ENCODE measurements around the gene APOL4.
"Not testable (repeated sequence)": the region's sequence is repeated elsewhere in the genome, so short reads cannot be mapped to it uniquely, and the experiment has no call there.

Gene APOL4

DNA sequence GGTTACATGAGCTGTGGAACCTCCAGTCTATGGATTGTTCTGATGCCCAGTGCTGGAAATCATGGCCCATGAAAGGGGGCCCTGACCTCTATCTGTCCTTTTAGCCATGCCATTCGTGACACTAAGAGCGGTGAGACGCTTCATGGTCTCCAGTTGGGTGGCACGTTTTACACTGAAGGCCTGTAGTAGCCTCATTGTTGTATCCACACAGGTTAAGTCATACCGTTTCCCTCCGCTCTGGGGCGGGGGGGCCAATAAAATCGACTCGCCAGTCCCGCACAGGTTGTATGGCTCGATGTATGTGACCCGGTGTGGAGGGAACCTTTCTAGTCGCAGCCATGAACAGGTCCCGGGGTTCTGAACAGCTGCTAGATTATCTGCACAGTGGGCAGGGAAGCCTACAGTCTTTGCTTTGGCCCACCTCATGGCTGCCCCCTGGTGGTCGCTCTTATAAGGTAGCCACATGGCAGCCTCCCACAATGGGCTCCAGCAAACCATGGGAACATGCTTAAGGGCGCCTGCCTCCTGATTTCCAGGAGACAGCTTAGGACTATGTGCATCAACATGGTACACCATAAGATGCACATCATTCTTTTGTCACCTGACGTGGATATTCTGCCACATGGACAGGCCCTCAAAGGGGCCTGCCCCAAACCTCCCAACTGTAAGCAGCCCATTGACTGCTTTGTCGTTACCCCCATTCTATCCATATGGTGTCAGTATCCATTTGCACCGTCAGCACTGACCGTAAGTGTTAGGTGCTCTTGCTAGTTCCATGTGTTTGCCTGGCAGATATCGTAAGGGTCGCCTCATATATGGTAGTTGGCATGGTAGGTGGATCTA, 21.4 kb downstream of the APOL4 start:
- Histone ChIP-seq H3K27me3 (ENCODE audit: control insufficient read depth in 1 of 2, insufficient read depth in 2 of 2, low read length in 2 of 2) (no peaks in the 10 kb centered on the region), H3K36me3 (ENCODE audit: insufficient read depth, low read length) (no peaks in the 10 kb centered on the region), H3K27ac (ENCODE audit: low read depth, low read length) (no peak overlapping the region), H3K4me3 (ENCODE audit: low read depth in 1 of 2, low read length in 2 of 2) (no peak overlapping the region), H3K9ac (ENCODE audit: low read length) (no peak overlapping the region), H3K9me3 (ENCODE audit: low read length) (no peaks in the 10 kb centered on the region), H3K4me1 (ENCODE audit: insufficient read depth, low read length) (no peaks in the 10 kb centered on the region)

- Histone ChIP-seq H3K9me3 (ENCODE audit: low read length) (no peaks in the 10 kb centered on the region), H3K4me3 (ENCODE audit: low read depth in 1 of 2, low read length in 2 of 2) (no peak overlapping the region), H3K27me3 (ENCODE audit: control insufficient read depth in 1 of 2, insufficient read depth in 2 of 2, low read length in 2 of 2) (no peaks in the 10 kb centered on the region), H3K36me3 (ENCODE audit: insufficient read depth, low read length) (no peaks in the 10 kb centered on the region), H3K27ac (ENCODE audit: low read depth, low read length) (no peak overlapping the region), H3K9ac (ENCODE audit: low read length) (no peak overlapping the region), H3K4me1 (ENCODE audit: insufficient read depth, low read length) (no peaks in the 10 kb centered on the region)
These were observed 24.4 kb downstream of the APOL4 start for GRCh38 chr22:36177160-36177559.

DNA sequence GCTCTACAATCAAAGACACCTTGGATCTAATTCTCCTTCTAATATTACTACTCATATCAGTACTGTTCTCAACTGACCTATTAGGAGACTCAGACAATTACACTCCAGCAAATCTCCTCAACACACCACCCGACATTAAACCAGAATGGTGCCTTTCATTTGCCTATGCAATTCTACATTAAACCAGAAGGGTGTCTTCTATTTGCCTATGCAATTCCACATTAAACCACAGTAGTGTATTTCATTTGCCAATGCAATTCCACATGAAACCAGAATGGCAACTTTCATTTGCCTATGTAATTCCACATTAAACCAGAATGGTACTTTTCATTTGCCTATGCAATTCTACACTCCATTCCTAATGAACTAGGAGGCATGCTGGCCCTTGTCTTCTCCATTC, 25.7 kb downstream of the APOL4 start:
- Histone ChIP-seq H3K9me3 (ENCODE audit: low read length) (no peaks in the 10 kb centered on the region), H3K9ac (ENCODE audit: low read length) (no peak overlapping the region), H3K4me3 (ENCODE audit: low read depth in 1 of 2, low read length in 2 of 2) (no peak overlapping the region), H3K4me1 (ENCODE audit: insufficient read depth, low read length) (no peaks in the 10 kb centered on the region), H3K27me3 (ENCODE audit: control insufficient read depth in 1 of 2, insufficient read depth in 2 of 2, low read length in 2 of 2) (no peaks in the 10 kb centered on the region), H3K36me3 (ENCODE audit: insufficient read depth, low read length) (no peaks in the 10 kb centered on the region), H3K27ac (ENCODE audit: low read depth, low read length) (no peak overlapping the region)

DNA sequence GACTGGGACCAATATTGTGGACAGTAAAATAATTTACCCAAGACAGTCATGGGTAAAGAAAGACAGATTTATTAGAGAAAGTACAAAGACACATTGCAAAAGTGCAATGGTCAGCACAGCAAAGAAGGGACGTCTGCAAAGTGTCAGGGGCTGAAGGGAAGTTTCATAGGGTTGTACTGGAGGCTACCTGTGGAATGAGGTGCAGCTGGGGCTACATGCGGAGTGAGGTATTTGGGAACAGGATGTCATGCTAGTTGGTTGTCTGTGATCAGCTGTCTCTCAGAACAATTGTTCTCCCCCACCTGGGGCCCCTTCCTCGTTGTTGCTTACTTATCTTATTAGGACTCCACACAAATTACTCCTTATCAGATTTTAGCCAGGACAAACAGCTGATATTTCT, 29.7 kb downstream of the APOL4 start:
- no peak overlapping the region for H3K4me3 ChIP-seq (ENCODE audit: low read depth in 1 of 2, low read length in 2 of 2)
- H3K27me3 ChIP-seq (ENCODE audit: control insufficient read depth in 1 of 2, insufficient read depth in 2 of 2, low read length in 2 of 2): no peaks in the 10 kb centered on the region
- H3K4me1 ChIP-seq (ENCODE audit: insufficient read depth, low read length): no peaks in the 10 kb centered on the region
- no peaks in the 10 kb centered on the region for H3K9me3 ChIP-seq (ENCODE audit: low read length)
- no peak overlapping the region for H3K27ac ChIP-seq (ENCODE audit: low read depth, low read length)
- no peak overlapping the region for H3K9ac ChIP-seq (ENCODE audit: low read length)
- no peaks in the 10 kb centered on the region for H3K36me3 ChIP-seq (ENCODE audit: insufficient read depth, low read length)

DNA sequence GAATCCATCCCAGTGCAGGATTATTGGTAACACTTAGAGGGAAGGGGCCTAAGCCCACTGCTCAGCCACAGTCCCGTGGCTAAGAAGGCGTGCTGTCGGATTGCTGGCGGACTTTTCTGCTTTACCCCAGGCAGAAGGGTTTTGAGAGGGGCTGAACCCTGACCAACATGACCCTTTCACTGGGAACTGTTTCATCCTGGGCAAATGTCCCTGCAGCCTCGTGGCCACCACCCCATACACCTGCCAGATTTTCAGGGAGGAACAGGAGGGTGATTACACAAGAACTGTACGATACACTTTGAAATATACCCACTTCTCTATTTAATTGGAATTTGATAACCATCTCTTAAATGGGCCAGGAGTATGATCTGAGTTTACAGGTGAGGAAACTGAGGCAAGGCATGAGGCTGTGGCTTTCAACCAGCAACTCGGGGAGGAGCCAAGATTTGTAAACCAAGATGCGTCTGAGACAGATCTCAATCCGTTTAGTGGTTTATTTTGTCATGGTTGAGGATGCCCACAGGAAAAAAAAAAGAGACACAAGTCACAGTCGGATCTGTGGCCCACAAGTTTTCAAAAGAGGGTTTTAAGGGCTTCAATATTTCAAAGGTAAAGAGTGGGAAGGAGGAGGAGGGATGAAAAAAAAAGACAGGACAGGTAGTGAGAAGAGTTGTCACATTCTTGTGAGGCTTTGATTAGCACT, 34.9 kb downstream of the APOL4 start:
- no peaks in the 10 kb centered on the region for H3K4me1 ChIP-seq (ENCODE audit: insufficient read depth, low read length)
- H3K4me3 ChIP-seq (ENCODE audit: low read depth in 1 of 2, low read length in 2 of 2): no peak overlapping the region
- H3K27ac ChIP-seq (ENCODE audit: low read depth, low read length): no peak overlapping the region
- no peaks in the 10 kb centered on the region for H3K9me3 ChIP-seq (ENCODE audit: low read length)
- no peaks in the 10 kb centered on the region for H3K36me3 ChIP-seq (ENCODE audit: insufficient read depth, low read length)
- H3K9ac ChIP-seq (ENCODE audit: low read length): no peak overlapping the region
- no peaks in the 10 kb centered on the region for H3K27me3 ChIP-seq (ENCODE audit: control insufficient read depth in 1 of 2, insufficient read depth in 2 of 2, low read length in 2 of 2)

DNA sequence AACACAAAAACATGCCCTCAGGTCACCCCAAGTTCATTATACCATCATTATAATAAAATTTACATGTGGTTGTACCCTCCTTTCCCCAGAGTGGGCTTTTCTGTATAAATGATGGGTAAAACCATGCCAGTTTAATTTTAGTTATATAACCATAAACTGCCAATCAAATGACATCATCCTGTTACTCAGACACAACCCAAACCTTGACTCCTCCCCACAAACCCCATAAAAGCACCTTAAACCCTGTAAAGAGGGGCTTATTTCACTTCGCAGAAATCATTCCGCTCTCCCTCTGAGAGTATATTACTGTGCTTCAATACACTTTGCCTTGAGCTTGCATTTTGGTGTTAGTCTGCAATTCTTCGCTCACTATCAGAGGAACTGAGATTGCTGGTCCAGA, 35.5 kb downstream of the APOL4 start:
- H3K9me3 ChIP-seq (ENCODE audit: low read length): no peaks in the 10 kb centered on the region
- H3K27me3 ChIP-seq (ENCODE audit: control insufficient read depth in 1 of 2, insufficient read depth in 2 of 2, low read length in 2 of 2): no peaks in the 10 kb centered on the region
- no peak overlapping the region for H3K4me3 ChIP-seq (ENCODE audit: low read depth in 1 of 2, low read length in 2 of 2)
- peaks cover under 1% of the 10 kb centered on the region for H3K4me1 ChIP-seq (ENCODE audit: insufficient read depth, low read length)
- no peaks in the 10 kb centered on the region for H3K36me3 ChIP-seq (ENCODE audit: insufficient read depth, low read length)
- no peak overlapping the region for H3K9ac ChIP-seq (ENCODE audit: low read length)
- H3K27ac ChIP-seq (ENCODE audit: low read depth, low read length): no peak overlapping the region

- H3K27ac ChIP-seq (ENCODE audit: low read depth, low read length): no peak overlapping the region
- no peaks in the 10 kb centered on the region for H3K27me3 ChIP-seq (ENCODE audit: control insufficient read depth in 1 of 2, insufficient read depth in 2 of 2, low read length in 2 of 2)
These were observed 36.5 kb downstream of the APOL4 start for GRCh38 chr22:36165141-36165540.

DNA sequence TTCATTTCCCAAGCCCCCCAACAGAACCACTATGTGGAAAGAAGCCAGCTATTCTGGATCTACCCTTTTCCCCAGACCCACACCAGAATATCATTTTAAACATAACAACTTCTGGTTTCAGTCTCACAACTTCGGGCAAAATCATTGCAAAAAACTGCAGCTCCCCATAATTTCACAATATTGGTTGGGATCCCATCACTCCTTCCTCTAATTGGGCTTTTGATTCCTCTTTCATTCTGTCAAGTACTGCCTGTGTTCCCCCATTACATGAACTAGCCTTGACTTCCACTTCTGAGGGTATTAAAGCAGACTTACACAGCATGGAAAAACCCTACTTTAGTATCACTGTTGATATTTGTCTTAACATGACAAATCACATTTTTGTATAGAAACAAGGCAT, 37.0 kb downstream of the APOL4 start:
- no peak overlapping the region for H3K9ac ChIP-seq (ENCODE audit: low read length)
- no peaks in the 10 kb centered on the region for H3K9me3 ChIP-seq (ENCODE audit: low read length)
- H3K4me1 ChIP-seq (ENCODE audit: insufficient read depth, low read length): peaks cover 14% of the 10 kb centered on the region
- no peaks in the 10 kb centered on the region for H3K36me3 ChIP-seq (ENCODE audit: insufficient read depth, low read length)
- H3K27ac ChIP-seq (ENCODE audit: low read depth, low read length): no peak overlapping the region
- no peaks in the 10 kb centered on the region for H3K27me3 ChIP-seq (ENCODE audit: control insufficient read depth in 1 of 2, insufficient read depth in 2 of 2, low read length in 2 of 2)
- no peak overlapping the region for H3K4me3 ChIP-seq (ENCODE audit: low read depth in 1 of 2, low read length in 2 of 2)

More at GRCh38 chr22:36165141-36165540, 36.5 kb downstream of the APOL4 start:
- Histone ChIP-seq H3K4me1 (ENCODE audit: insufficient read depth, low read length) (peaks cover 10% of the 10 kb centered on the region), H3K9ac (ENCODE audit: low read length) (no peak overlapping the region), H3K9me3 (ENCODE audit: low read length) (no peaks in the 10 kb centered on the region), H3K36me3 (ENCODE audit: insufficient read depth, low read length) (no peaks in the 10 kb centered on the region), H3K4me3 (ENCODE audit: low read depth in 1 of 2, low read length in 2 of 2) (no peak overlapping the region)

DNA sequence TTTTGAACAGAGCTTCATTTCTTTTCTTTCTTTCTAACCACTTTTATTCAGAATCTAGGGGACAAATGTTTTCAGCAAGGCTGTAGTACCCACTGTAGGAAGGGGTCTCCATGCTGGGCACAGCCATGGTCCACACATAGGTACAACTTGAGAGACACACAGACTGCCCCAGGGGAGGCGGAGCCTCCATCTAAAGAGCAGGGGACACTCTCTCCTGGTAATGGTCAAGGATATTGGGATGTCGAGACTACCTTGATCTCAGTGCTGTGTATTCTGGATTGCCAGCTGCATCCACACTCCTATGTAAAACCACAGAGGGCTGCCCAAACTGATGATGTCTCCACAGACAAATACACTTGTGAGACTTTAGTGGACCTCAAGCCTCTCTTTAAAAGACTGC, 38.1 kb downstream of the APOL4 start:
- Histone ChIP-seq H3K4me1 (ENCODE audit: insufficient read depth, low read length) (peaks cover 20% of the 10 kb centered on the region), H3K9ac (ENCODE audit: low read length) (no peak overlapping the region), H3K4me3 (ENCODE audit: low read depth in 1 of 2, low read length in 2 of 2) (no peak overlapping the region), H3K36me3 (ENCODE audit: insufficient read depth, low read length) (no peaks in the 10 kb centered on the region), H3K27me3 (ENCODE audit: control insufficient read depth in 1 of 2, insufficient read depth in 2 of 2, low read length in 2 of 2) (no peaks in the 10 kb centered on the region), H3K27ac (ENCODE audit: low read depth, low read length) (no peak overlapping the region), H3K9me3 (ENCODE audit: low read length) (no peaks in the 10 kb centered on the region)

DNA sequence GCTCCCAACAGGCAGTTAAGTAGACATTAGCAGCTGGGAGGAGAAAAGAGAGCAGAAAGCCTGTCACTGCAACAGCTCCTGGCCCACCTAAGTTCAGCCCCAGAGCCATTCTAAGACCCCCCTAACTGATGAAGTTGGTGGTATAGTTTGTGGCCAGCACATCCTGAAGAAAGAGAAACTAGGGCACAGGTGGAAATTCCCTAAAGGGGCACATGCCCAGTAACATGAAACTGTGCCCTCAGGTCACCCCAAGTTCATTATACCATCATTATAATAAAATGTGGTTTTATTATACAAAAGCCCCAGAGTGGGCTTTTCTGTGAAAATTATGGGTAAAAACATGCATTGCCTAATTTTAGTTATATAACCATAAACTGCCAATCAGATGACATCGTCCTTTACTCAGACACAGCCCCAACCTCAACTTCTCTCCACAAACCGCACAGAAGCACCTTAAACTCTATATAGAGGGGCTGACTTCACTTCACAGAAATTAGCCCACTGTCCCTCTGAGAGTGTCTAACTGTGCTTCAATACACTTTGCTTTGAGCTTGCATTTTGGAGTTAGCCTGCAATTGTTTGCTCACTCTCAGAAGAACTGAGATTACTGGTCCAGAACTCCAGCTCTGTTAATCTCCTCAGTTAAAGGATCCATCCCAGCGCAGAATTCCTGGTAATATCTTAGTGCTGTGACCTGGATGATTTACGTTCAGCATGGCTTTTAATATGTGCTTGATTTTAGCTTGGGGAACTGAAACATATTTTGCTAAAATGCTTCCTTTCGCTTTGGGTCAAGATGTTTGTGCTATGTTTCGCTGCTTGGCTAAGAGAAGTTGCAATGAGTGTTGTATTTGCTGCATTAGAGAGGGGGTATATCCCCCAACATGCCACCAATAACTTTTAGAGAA, 39.2 kb downstream of the APOL4 start:
- H3K9ac ChIP-seq (ENCODE audit: low read length): no peak overlapping the region
- no peaks in the 10 kb centered on the region for H3K27me3 ChIP-seq (ENCODE audit: control insufficient read depth in 1 of 2, insufficient read depth in 2 of 2, low read length in 2 of 2)
- H3K4me3 ChIP-seq (ENCODE audit: low read depth in 1 of 2, low read length in 2 of 2): no peak overlapping the region
- no peaks in the 10 kb centered on the region for H3K9me3 ChIP-seq (ENCODE audit: low read length)
- H3K4me1 ChIP-seq (ENCODE audit: insufficient read depth, low read length): peaks cover 20% of the 10 kb centered on the region
- no peaks in the 10 kb centered on the region for H3K36me3 ChIP-seq (ENCODE audit: insufficient read depth, low read length)
- H3K27ac ChIP-seq (ENCODE audit: low read depth, low read length): no peak overlapping the region

GRCh38 chr22:36161793-36162126, 39.8 kb downstream of the APOL4 start:
- not testable (repeated sequence) for H3K4me3 ChIP-seq (ENCODE audit: low read depth in 1 of 2, low read length in 2 of 2); H3K27ac ChIP-seq (ENCODE audit: low read depth, low read length); H3K36me3 ChIP-seq (ENCODE audit: insufficient read depth, low read length); H3K27me3 ChIP-seq (ENCODE audit: control insufficient read depth in 1 of 2, insufficient read depth in 2 of 2, low read length in 2 of 2); H3K9me3 ChIP-seq (ENCODE audit: low read length); H3K9ac ChIP-seq (ENCODE audit: low read length)
- peaks cover 20% of the 10 kb centered on the region for H3K4me1 ChIP-seq (ENCODE audit: insufficient read depth, low read length)
